NK-92 (cell line): Measurements from ENCODE around the gene REEP5.

Experiments
- DNase-seq: peaks from one replicate; lab custom pipeline; 2025; ENCODE audit not compliant: unreplicated experiment; lab: John Stamatoyannopoulos, UW

REEP5 gene

DNA sequence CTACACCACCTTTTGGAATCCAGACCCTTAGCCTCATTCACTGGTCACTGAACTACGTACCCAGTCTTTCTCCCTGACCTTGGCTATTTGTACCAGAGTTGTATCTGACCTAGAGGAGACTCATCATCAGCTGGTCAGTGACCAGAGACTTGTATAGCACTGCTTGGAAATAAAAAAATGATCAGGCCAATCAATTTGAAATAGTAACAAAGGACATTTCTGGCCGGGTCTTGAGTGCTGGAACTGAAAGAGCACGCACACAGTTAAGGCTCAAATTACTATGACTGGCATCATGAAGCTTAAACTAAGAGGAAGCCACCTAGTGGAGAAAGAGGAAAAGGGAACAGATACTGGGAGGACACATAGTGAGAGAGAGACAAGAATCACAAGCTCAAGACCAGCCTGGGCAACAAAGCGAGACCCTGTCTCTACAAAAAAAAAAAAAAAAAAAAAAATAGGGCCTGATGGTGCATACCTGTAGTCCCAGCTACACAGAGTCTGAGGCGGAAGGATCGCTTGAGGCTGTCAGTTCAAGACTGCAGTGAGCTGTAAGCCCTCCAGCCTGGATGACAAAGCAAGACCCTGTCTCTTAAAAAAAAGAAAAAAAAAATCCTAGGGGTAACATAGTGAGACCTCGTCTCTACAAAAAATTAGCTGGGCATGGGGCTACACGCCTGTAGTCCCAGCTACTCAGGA lies 73.8 kb downstream of the REEP5 start:
- no peak for DNase-seq

DNA sequence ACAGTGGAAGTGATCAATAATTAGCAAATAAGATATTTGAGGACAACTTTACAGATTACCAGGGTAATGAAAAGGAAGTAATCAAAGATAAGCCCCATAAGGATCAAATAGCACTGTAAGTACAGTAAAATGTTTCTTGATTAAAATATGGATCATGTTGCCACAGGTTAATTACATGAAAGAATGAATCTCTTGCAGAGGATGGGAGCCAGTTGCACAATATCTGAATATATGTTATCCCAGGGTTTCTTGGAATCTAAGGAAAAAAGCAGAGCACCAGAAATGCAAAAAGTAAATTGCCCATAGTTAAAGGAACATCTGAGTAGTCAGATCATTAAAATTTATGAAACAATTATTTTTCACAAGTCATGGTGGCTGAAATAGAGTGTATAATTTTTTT lies 74.7 kb downstream of the REEP5 start:
- no peak for DNase-seq

DNA sequence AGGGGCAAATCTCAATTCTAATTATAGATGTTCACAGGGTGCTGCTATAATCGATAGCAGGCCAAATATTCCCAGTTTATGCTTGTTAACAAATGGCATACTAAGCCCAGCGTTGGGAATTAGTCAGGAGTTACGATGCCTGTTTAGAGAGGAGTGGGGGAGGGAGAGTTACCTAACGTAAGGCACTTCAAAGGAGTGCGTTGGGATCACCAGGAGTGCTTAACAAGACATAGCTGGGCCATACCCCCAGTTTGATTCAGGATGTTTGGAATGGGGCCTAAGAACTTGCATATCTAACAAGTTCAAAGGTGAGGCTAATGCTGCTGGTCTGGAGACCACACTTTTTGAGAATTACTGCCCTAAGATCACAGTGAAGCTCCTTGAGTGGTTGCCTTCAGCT lies 75.5 kb downstream of the REEP5 start:
- DNase-seq, result no peak

DNA sequence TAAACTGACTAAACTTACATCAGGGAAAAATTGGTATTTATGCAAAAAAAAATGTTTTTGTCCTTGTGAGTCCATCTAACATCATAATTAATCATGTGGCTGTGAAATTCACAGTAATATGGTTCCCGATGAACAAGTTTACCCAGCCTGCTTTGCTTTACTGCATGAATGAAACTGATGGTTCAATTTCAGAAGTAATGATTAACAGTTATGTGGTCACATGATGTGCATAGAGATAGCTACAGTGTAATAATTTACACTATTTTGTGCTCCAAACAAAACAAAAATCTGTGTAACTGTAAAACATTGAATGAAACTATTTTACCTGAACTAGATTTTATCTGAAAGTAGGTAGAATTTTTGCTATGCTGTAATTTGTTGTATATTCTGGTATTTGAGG lies 77.5 kb downstream of the REEP5 start:
- no peak for DNase-seq

DNA sequence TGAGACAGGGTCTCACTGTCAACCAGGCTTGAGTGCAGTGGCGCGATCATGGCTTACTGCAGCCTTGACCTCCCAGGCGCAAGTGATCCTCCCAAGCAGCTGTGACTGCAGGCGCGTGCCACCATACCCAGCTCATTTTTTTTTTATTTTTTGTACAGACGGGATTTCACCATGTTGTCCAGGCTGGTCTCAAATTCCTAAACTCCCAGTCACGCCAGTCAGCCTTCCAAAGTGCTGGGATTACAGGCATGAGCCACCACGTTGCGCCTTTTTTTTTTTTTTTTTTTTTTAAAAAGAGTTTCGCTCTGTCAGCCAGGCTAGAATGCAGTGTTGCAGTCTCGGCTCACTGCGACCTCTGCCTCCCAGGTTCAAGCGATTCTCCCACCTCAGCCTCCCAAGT lies 88.1 kb downstream of the REEP5 start:
- no peak for DNase-seq

DNA sequence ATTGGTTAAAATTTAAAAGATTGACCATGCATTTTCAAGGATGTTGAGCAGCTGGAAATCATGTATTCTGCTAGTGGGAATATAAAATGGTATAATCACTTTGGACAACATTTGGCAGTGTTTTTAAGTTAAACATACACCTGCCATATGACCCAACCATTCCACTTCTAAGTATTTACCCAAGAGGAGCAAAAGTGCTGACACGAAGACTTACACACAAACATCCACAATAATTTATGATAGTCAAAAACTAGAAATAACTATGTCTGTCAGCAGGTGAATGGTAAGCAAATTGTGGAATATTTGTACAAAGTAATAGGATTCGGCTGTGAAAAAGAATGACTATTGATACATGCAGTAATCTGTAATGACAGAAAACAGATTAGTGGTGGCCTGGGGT lies 91.6 kb downstream of the REEP5 start:
- no peak for DNase-seq
